Trophoblast cell (in vitro differentiated cells and primary cell): ENCODE data around the gene WDR72. TPM values are rescaled to one million over a fixed set of nuclear protein-coding genes. Genes with fewer than 3 reads are reported as not detected.
A peak's percentile ranks its signal among the peaks of the same experiment; 100 is the strongest.

Experiments used
- DNase-seq, 2 donors: peaks; one replicate each; pipeline ENCODE4 v3.0.0-alpha.2; 2016
- H2AFZ ChIP-seq: 2 replicates; pipeline ENCODE4 v1.6.1; 2013; ENCODE audit warnings: low read length, moderate library complexity, mild to moderate bottlenecking; ENCODE audit not compliant: insufficient read depth, poor library complexity
- H2AK5ac ChIP-seq: 2 replicates; pipeline ENCODE4 v1.6.1; 2013; ENCODE audit warnings: mild to moderate bottlenecking, low read length
- H2BK120ac ChIP-seq: 2 replicates; pipeline ENCODE4 v1.6.1; 2013; ENCODE audit warnings: low read length, mild to moderate bottlenecking, moderate library complexity; ENCODE audit not compliant: insufficient read depth, poor library complexity
- H2BK12ac ChIP-seq: 2 replicates; pipeline ENCODE4 v1.6.1; 2013; ENCODE audit warnings: mild to moderate bottlenecking, low read length, moderate library complexity
- H2BK5ac ChIP-seq: 2 replicates; pipeline ENCODE4 v1.6.1; 2013; ENCODE audit warnings: low read length, low read depth, moderate library complexity, mild to moderate bottlenecking; ENCODE audit not compliant: poor library complexity
- H3K14ac ChIP-seq: 2 replicates; pipeline ENCODE4 v1.6.1; 2013; ENCODE audit warnings: mild to moderate bottlenecking, low read length
- H3K18ac ChIP-seq: 2 replicates; pipeline ENCODE4 v1.6.1; 2013; ENCODE audit warnings: mild to moderate bottlenecking, low read length
- H3K23ac ChIP-seq: 2 replicates; pipeline ENCODE4 v1.6.1; 2013; ENCODE audit warnings: low read length
- H3K27ac ChIP-seq: 2 replicates; pipeline ENCODE4 v1.5.1; 2013; ENCODE audit warnings: low read depth, mild to moderate bottlenecking, inconsistent platforms, low read length, moderate library complexity
- H3K27me3 ChIP-seq: 2 replicates; pipeline ENCODE4 v1.6.1; 2013; ENCODE audit warnings: inconsistent platforms, mild to moderate bottlenecking, low read length, moderate library complexity; ENCODE audit not compliant: insufficient read depth
- H3K36me3 ChIP-seq, 2 experiments: 1 replicate in 1 of 2; 2 replicates in 1 of 2; pipeline ENCODE4 v1.6.1; 2013; ENCODE audit warnings: low read length in 2 of 2, mild to moderate bottlenecking in 2 of 2, moderate library complexity in 1 of 2; ENCODE audit not compliant: insufficient read depth in 2 of 2, control insufficient read depth in 1 of 2
- H3K4ac ChIP-seq: 2 replicates; pipeline ENCODE4 v1.6.1; 2013; ENCODE audit warnings: low read depth, mild to moderate bottlenecking, low read length, moderate library complexity
- H3K4me1 ChIP-seq, 2 experiments: 1 replicate in 1 of 2; 2 replicates in 1 of 2; pipeline ENCODE4 v1.6.1; 2013; ENCODE audit warnings: low read length in 2 of 2, mild to moderate bottlenecking in 2 of 2, moderate library complexity in 1 of 2; ENCODE audit not compliant: insufficient read depth in 2 of 2, control insufficient read depth in 1 of 2
- H3K4me2 ChIP-seq: 2 replicates; pipeline ENCODE4 v1.6.1; 2013; ENCODE audit warnings: inconsistent platforms, mild to moderate bottlenecking, low read length, moderate library complexity
- H3K4me3 ChIP-seq: 2 replicates; pipeline ENCODE4 v1.5.1; 2013; ENCODE audit warnings: mild to moderate bottlenecking, low read depth, low read length, inconsistent platforms
- H3K79me1 ChIP-seq: one replicate; pipeline ENCODE4 v1.6.1; 2013; ENCODE audit warnings: low read length
- H3K79me2 ChIP-seq: 2 replicates; pipeline ENCODE4 v1.6.1; 2013; ENCODE audit warnings: low read length, mild to moderate bottlenecking; ENCODE audit not compliant: control insufficient read depth, insufficient read depth, poor library complexity
- H3K9ac ChIP-seq: 2 replicates; pipeline ENCODE4 v1.6.1; 2013; ENCODE audit warnings: mild to moderate bottlenecking, low read length
- H3K9me3 ChIP-seq: 2 replicates; pipeline ENCODE4 v1.6.1; 2013; ENCODE audit warnings: low read depth, mild to moderate bottlenecking, control low read depth, inconsistent platforms, low read length; ENCODE audit not compliant: insufficient read depth
- H4K12ac ChIP-seq: 2 replicates; pipeline ENCODE4 v1.6.1; 2013; ENCODE audit warnings: low read depth, mild to moderate bottlenecking, low read length, moderate library complexity
- H4K8ac ChIP-seq: 2 replicates; pipeline ENCODE4 v1.6.1; 2013; ENCODE audit warnings: low read depth, mild to moderate bottlenecking, low read length, moderate library complexity
- H4K91ac ChIP-seq: one replicate; pipeline ENCODE4 v1.6.1; 2013; ENCODE audit warnings: low read depth, mild to moderate bottlenecking, low read length, moderate library complexity
- WGBS: extraction: QIAGEN DNeasy Blood & Tissue Kit; methylation state at CpG from one replicate; pipeline ENCODE4 v1.1.7; 2013; ENCODE audit warnings: missing lambda C conversion rate; ENCODE audit not compliant: insufficient read length, insufficient coverage; ENCODE audit errors: extremely low coverage; 5-methylcytosine and 5-hydroxymethylcytosine counted together
- polyA plus RNA-seq: library from polyadenylated mRNA; stranded (reverse); fragments of 200-250 nt; gene quantifications from 2 replicates; pipeline ENCODE4 v1.2.3, GENCODE V29; 2013

Gene WDR72
- polyA plus RNA-seq, result 0.57 and 0.60 TPM in 2 replicates

DNA sequence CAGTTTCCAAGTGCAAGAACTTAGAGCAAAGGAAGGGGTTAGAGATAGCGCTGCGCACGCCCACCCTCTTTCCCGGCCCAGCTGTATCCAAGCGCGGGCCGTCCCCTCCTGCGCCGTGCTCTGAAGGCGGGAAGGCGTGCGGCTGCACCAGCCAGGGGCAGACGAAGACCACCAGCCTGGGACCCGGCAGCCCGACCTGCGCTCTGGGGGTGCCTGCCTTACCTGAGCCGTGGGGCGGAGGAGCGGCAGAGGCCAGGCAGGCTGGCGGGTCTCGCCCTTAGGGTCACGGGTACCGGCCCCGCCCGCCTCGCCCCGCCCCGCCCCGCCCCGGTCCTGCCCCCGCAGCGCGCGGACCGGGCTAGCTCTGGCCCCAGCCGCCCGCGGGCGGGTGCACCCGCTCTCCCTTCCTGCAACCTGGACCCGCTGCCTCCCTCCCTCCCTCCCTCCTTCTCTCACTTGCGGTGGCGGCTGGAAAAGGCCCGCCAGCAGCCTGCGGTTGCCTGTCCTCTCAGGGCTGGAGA is at the start of gene WDR72:
Gene WDR72 (minus strand): TSS at position 253 of the 521 bp plus-strand sequence. CDS start 26,514 bp downstream, outside the sequence.
- no peak within 1 kb of the TSS for H2BK12ac ChIP-seq
- no peak within 1 kb of the TSS for H3K9ac ChIP-seq
- no CpG with 5 or more reads among the region's 45 CpGs for WGBS
- no peak within 1 kb of the TSS for H2AK5ac ChIP-seq
- H2AFZ ChIP-seq, result peak within 1 kb of the TSS; percentile 80
- H3K27ac ChIP-seq, result no peak within 1 kb of the TSS
- no peaks in the 10 kb centered on the region for H3K79me1 ChIP-seq
- H4K91ac ChIP-seq, result no peak within 1 kb of the TSS
- H3K27me3 ChIP-seq, result peaks cover 5% of the 10 kb centered on the region
- H3K9me3 ChIP-seq, result no peaks in the 10 kb centered on the region
- H3K4me2 ChIP-seq, result peak within 1 kb of the TSS; percentile 73
- H3K4me3 ChIP-seq, result peak within 1 kb of the TSS; percentile 69
- no peaks in the 10 kb centered on the region for H3K79me2 ChIP-seq
- no peak within 1 kb of the TSS for H3K14ac ChIP-seq
- no peak within 1 kb of the TSS for H2BK120ac ChIP-seq
- no peak within 1 kb of the TSS for H2BK5ac ChIP-seq
- H3K4ac ChIP-seq, result no peak within 1 kb of the TSS
- no peak within 1 kb of the TSS for H3K18ac ChIP-seq
- no peak for DNase-seq
- H3K36me3 ChIP-seq, result no peaks in the 10 kb centered on the region
- no peak within 1 kb of the TSS for H3K23ac ChIP-seq
- H4K8ac ChIP-seq, result no peak within 1 kb of the TSS
- peaks cover 0 to 3% of the 10 kb centered on the region in 2 experiments for H3K4me1 ChIP-seq
- no peak within 1 kb of the TSS for H4K12ac ChIP-seq

DNA sequence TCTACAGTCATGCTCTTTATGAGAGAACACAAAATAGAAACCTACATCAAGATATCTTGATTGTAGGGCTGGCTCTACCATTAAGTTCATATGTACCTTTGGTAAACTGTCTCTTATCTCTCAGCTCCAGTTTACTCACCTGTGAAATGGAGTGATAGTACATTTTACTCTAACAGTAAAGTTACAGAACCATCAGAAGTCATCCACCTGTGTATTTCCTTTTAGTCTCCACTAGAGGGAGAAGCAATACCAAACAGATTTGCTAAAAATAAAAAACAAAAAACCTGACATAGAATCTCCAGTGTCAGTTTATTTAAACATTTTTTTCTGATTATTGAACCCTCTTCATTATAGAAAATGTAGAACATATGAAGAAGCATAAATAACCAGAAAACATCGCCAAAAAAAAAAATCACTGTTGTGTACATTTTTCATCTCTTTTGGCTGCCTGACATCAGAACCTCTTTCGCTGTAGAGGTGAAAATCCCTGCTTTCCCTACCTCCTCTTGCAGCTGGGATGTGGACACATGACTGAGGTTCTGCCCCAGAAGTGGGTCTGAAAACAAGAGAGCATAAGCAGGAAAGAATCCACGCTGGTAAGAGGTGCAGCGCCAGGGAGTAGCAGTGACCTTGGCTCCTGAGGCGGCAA is 48.7 kb upstream of the WDR72 start:
- H2AK5ac ChIP-seq, result no peak overlapping the region
- H2AFZ ChIP-seq, result no peak overlapping the region
- no peak overlapping the region for H3K18ac ChIP-seq
- WGBS, result no CpG with 5 or more reads among the region's 5 CpGs
- no peaks in the 10 kb centered on the region for H3K36me3 ChIP-seq
- no peak overlapping the region for H3K4me2 ChIP-seq
- no peak overlapping the region for H3K4ac ChIP-seq
- peak overlapping the region; percentile 28 for H4K91ac ChIP-seq
- H3K27ac ChIP-seq, result no peak overlapping the region
- no peak overlapping the region for H4K12ac ChIP-seq
- H2BK5ac ChIP-seq, result no peak overlapping the region
- H3K9me3 ChIP-seq, result no peaks in the 10 kb centered on the region
- H3K4me3 ChIP-seq, result no peak overlapping the region
- H3K23ac ChIP-seq, result no peak overlapping the region
- H4K8ac ChIP-seq, result peak overlapping the region; percentile 8
- peak in 1 of 2 donors; percentile 53 for DNase-seq
- no peaks in the 10 kb centered on the region for H3K79me2 ChIP-seq
- no peak overlapping the region for H3K9ac ChIP-seq
- H3K79me1 ChIP-seq, result no peaks in the 10 kb centered on the region
- no peaks in the 10 kb centered on the region for H3K27me3 ChIP-seq
- H2BK12ac ChIP-seq, result peak overlapping the region; percentile 8
- H3K14ac ChIP-seq, result no peak overlapping the region
- H2BK120ac ChIP-seq, result no peak overlapping the region
- H3K4me1 ChIP-seq, result peaks cover 0 to 3% of the 10 kb centered on the region in 2 experiments

DNA sequence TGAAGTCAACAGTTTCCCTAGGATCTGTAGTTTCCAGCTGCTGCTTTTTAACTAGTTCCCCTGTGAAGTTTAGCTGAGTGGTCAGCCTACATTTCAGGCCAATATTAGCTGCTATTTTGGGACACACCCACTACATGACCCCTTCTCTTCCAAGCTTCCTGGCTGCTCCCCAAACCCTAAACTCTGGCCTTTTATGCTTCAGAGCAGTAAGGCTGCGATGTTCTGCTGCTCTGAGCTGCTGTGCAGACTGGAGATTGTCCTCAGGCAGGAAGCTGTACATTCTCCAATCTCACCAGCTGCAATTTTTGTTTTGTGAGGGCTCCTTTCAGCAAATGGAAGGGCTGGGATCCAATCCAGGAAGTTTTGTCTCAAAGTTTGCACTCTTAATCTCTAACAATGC is 48.0 kb upstream of the WDR72 start:
- Histone ChIP-seq H3K4ac (no peak overlapping the region), H2AFZ (no peak overlapping the region), H3K23ac (no peak overlapping the region), H3K4me2 (no peak overlapping the region), H3K14ac (no peak overlapping the region), H2BK5ac (no peak overlapping the region), H3K27me3 (no peaks in the 10 kb centered on the region), H2BK12ac (no peak overlapping the region), H3K4me3 (no peak overlapping the region), H3K27ac (no peak overlapping the region), H4K8ac (no peak overlapping the region), H3K36me3 (no peaks in the 10 kb centered on the region), H2BK120ac (no peak overlapping the region), H3K9me3 (no peaks in the 10 kb centered on the region), H3K18ac (no peak overlapping the region), H3K79me2 (no peaks in the 10 kb centered on the region), H3K4me1 (peaks cover 0 to 3% of the 10 kb centered on the region in 2 experiments), H3K9ac (peak overlapping the region; percentile 15), H3K79me1 (no peaks in the 10 kb centered on the region), H4K91ac (no peak overlapping the region), H4K12ac (no peak overlapping the region), H2AK5ac (no peak overlapping the region)
- no CpG with 5 or more reads among the region's 1 CpG for WGBS
- DNase-seq, result no peak

DNA sequence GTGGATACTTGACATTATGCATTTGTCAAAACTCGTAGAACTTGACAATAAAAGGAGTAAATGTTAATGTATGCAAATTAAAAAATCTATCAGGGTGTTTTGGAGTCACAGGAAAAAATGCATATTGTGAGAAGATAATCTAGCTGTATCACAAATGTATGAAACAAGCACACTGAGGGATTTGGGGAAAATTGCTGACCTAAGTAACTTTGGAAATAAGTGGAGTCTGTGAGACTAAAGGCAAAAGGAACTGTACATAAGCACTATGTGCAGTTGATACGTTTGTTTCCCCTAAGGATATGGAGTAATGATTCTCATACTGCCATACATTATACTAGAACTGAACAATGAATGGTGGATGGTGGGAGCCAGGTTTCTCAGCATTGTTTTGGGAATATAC is 43.2 kb upstream of the WDR72 start:
- no peak overlapping the region for H3K18ac ChIP-seq
- H3K23ac ChIP-seq, result no peak overlapping the region
- no peak overlapping the region for H3K4ac ChIP-seq
- H2BK12ac ChIP-seq, result no peak overlapping the region
- no peak for DNase-seq
- H3K27ac ChIP-seq, result no peak overlapping the region
- H3K27me3 ChIP-seq, result no peaks in the 10 kb centered on the region
- no peak overlapping the region for H4K91ac ChIP-seq
- no peaks in the 10 kb centered on the region for H3K79me1 ChIP-seq
- no peak overlapping the region for H2AK5ac ChIP-seq
- WGBS, result no CpG with 5 or more reads among the region's 2 CpGs
- no peak overlapping the region for H4K8ac ChIP-seq
- H2AFZ ChIP-seq, result no peak overlapping the region
- H3K79me2 ChIP-seq, result no peaks in the 10 kb centered on the region
- no peak overlapping the region for H3K4me2 ChIP-seq
- no peaks in the 10 kb centered on the region for H3K9me3 ChIP-seq
- H3K9ac ChIP-seq, result no peak overlapping the region
- H3K4me3 ChIP-seq, result no peak overlapping the region
- H3K36me3 ChIP-seq, result no peaks in the 10 kb centered on the region
- no peaks in the 10 kb centered on the region for H3K4me1 ChIP-seq
- H2BK5ac ChIP-seq, result no peak overlapping the region
- no peak overlapping the region for H3K14ac ChIP-seq
- H4K12ac ChIP-seq, result no peak overlapping the region
- no peak overlapping the region for H2BK120ac ChIP-seq
